Spleen (tissue), 11 donors: Measurements from ENCODE around the gene IPMK. TPM values are rescaled to one million over a fixed set of nuclear protein-coding genes. Genes with fewer than 3 reads are reported as not detected.

Experiments used
- DNase-seq: peaks from one replicate; pipeline ENCODE4 v3.0.0-alpha.2; 2020
- H3K27ac ChIP-seq, 8 donors: fragments of 200-600 bp; sonication (generic) in 7 of 8; 1 replicate in 4 of 8; 2 replicates in 4 of 8; pipeline versions ENCODE4 v1.5.0 to v1.8.0; 2016 to 2021; ENCODE audit warnings: inconsistent platforms in 4 of 8, mild to moderate bottlenecking in 4 of 8, moderate library complexity in 1 of 8
- H3K27me3 ChIP-seq, 7 donors: fragments of 200-600 bp; sonication (generic) in 6 of 7; replicated peaks in 1 of 7; 1 replicate in 4 of 7; 2 replicates in 3 of 7; pipeline versions ENCODE4 v1.5.0 to v1.8.0; 2016 to 2021; ENCODE audit warnings: inconsistent platforms in 3 of 7, mild to moderate bottlenecking in 1 of 7
- H3K36me3 ChIP-seq, 6 donors: fragments of 200-600 bp; sonication (generic) in 5 of 6; 1 replicate in 4 of 6; 2 replicates in 2 of 6; pipeline versions ENCODE4 v1.5.0 to v1.8.0; 2016 to 2021; ENCODE audit warnings: inconsistent platforms in 2 of 6
- H3K4me1 ChIP-seq, 6 donors: fragments of 200-600 bp; sonication (generic) in 5 of 6; 1 replicate in 3 of 6; 2 replicates in 3 of 6; pipeline versions ENCODE4 v1.5.0 to v1.8.0; 2016 to 2021; ENCODE audit warnings: inconsistent platforms in 3 of 6
- H3K4me3 ChIP-seq, 8 donors: fragments of 200-600 bp; sonication (generic) in 7 of 8; 1 replicate in 4 of 8; 2 replicates in 4 of 8; pipeline versions ENCODE4 v1.5.0 to v1.8.0; 2016 to 2021; ENCODE audit warnings: inconsistent platforms in 4 of 8, mild to moderate bottlenecking in 4 of 8, moderate library complexity in 2 of 8
- H3K9me3 ChIP-seq, 8 donors: fragments of 200-600 bp; sonication (generic) in 7 of 8; 1 replicate in 4 of 8; 2 replicates in 4 of 8; pipeline versions ENCODE4 v1.5.0 to v1.8.0; 2016 to 2021; ENCODE audit warnings: inconsistent platforms in 4 of 8
- CTCF ChIP-seq, 11 experiments: fragments of 200-600 bp in 7 of 11; fragments of 450-650 bp in 4 of 11; sonication (generic) in 4 of 11; IDR thresholded peaks in 8 of 11; conservative IDR thresholded peaks in 3 of 11; 1 replicate in 7 of 11; 2 replicates in 4 of 11; pipeline versions ENCODE4 v1.4.0 to v1.8.0; 2016 to 2021; ENCODE audit warnings: antibody characterized with exemption in 11 of 11, inconsistent platforms in 4 of 11, mild to moderate bottlenecking in 1 of 11
- POLR2A ChIP-seq, 3 donors: fragments of 450-650 bp; IDR thresholded peaks; one replicate each; pipeline ENCODE4 v1.5.1; 2017; ENCODE audit warnings: antibody characterized with exemption in 3 of 3, mild to moderate bottlenecking in 1 of 3
- POLR2AphosphoS5 ChIP-seq, 3 donors: sonication (generic); formaldehyde crosslinking; IDR thresholded peaks; one replicate each; pipeline ENCODE4 v1.5.1; 2017; ENCODE audit warnings: antibody characterized with exemption in 3 of 3
- WGBS, 5 donors: extraction: QIAGEN DNeasy Blood & Tissue Kit in 3 of 5; methylation state at CpG; one replicate each; pipeline versions ENCODE4 v1.1.5 to v1.1.7; 2013 to 2018; 5-methylcytosine and 5-hydroxymethylcytosine counted together
- intact Hi-C: fragments of 100-400 bp; cut with DNase I; formaldehyde crosslinking; loops from one replicate; pipeline ENCODE4 v1.15.0; 2023; ENCODE audit warnings: low total_unique reads
- polyA plus RNA-seq, 3 donors: library from polyadenylated mRNA; stranded (reverse); fragments of 200-250 nt; gene quantifications; one replicate each; pipeline ENCODE4 v1.2.1, GENCODE V29; 2013
- total RNA-seq, 7 donors: library from RNA; depleted of rRNA in 3 of 7; stranded (reverse); fragments of >200 nt in 3 of 7; fragmentation: NEBNext Ultra II Directional in 4 of 7; extraction: Animal tissue kit (Norgen Biotek cat#: 25700) in 4 of 7; gene quantifications; one replicate each; pipeline versions ENCODE4 v1.1.0 to v1.2.1, GENCODE V29; 2016 to 2021
- donor health status: healthy with polysubstance abuse.
- donor health status: DM: no; HTN: no; CAD: no; lungs with moderate emphysema.
- donor health status: DM: no; HTN: no; CAD: no.
- donor health status: Bipolar disorder and iron deficiency.
- donor health status: healthy.
- donor health status: DM: no; HTN: no; CAD: no.
- donor health status: DM: yes; HTN: yes; CAD: no.

IPMK gene
- total and polyA plus RNA-seq, 10 donors, result 2.9 to 17.2 (median 13.3) TPM

DNA sequence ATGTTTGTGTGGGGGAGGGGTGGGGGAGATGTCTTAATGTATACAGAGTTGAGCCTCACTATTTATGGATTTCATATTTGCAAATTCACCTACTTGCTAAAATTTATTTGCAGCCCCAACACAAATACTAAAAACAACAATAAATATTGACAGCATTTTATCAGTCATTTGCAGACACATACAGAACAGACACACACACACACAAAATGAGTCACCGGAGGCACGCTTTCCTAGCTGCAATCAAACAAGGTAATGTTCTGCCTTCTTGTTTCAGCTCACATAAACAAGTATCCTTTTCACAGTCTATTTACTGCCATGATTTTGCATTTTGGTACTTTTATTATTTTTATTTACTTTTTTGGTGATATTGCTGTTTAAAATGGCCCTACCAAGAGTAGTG, 88.5 kb downstream of the IPMK start:
- no peak overlapping the region for H3K4me3 ChIP-seq
- H3K27me3 ChIP-seq, result no peaks in the 10 kb centered on the region
- intact Hi-C loops, result loop anchor here (2.0 kb wide), 1 partner anchor 112 kb away; no protein-coding TSS in a partner anchor
- H3K4me1 ChIP-seq, result no peaks in the 10 kb centered on the region
- 74 to 100% (median 93%) methylated on average over 2 of the region's 2 CpGs for WGBS, 5 donors
- H3K27ac ChIP-seq, result no peak overlapping the region
- no peaks in the 10 kb centered on the region for H3K36me3 ChIP-seq
- no peaks in the 10 kb centered on the region for H3K9me3 ChIP-seq
- DNase-seq, result no peak
- no peak for TF ChIP-seq CTCF (IDR thresholded peaks at IDR 0.05 in 8 of 11, conservative IDR thresholded peaks at IDR 0.05 in 3 of 11)
- no peak for TF ChIP-seq POLR2A (IDR thresholded peaks at IDR 0.05)
- TF ChIP-seq POLR2AphosphoS5 (IDR thresholded peaks at IDR 0.05), result no peak

DNA sequence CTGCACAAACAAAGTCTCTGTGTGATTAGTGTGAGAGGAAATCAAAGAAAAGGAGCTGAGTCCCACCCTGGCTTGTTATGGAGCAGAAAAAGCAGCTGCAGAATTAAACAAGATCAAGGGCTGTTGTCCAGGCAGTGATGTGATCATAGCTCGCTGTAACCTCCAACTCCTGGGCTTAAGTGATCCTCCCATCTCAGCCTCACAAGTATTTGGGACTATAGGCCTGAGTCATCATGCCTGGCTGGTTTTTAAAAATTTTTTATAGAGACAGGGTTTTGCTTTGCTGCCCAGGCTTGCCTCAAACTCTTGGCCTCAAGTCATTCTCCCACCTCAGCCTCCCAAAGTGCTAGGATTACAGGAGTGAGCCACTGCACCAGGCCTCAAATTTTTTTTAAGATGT, 88.9 kb downstream of the IPMK start:
- no peaks in the 10 kb centered on the region for H3K27me3 ChIP-seq
- intact Hi-C loops, result loop anchor here (2.0 kb wide), 1 partner anchor 112 kb away; no protein-coding TSS in a partner anchor
- H3K9me3 ChIP-seq, result no peaks in the 10 kb centered on the region
- WGBS, 5 donors, result 33 to 87% (median 50%) methylated on average over 1 of the region's 1 CpG
- H3K36me3 ChIP-seq, result no peaks in the 10 kb centered on the region
- H3K4me3 ChIP-seq, result no peak overlapping the region
- H3K4me1 ChIP-seq, result no peaks in the 10 kb centered on the region
- no peak for TF ChIP-seq POLR2AphosphoS5 (IDR thresholded peaks at IDR 0.05)
- no peak for TF ChIP-seq CTCF (IDR thresholded peaks at IDR 0.05 in 8 of 11, conservative IDR thresholded peaks at IDR 0.05 in 3 of 11)
- TF ChIP-seq POLR2A (IDR thresholded peaks at IDR 0.05), result no peak
- H3K27ac ChIP-seq, result no peak overlapping the region
- DNase-seq, result no peak

GRCh38 chr10:58177362-58177947, 90.2 kb downstream of the IPMK start:
- Histone ChIP-seq H3K4me1 (no peaks in the 10 kb centered on the region), H3K9me3 (no peaks in the 10 kb centered on the region), H3K4me3 (no peak overlapping the region), H3K27me3 (no peaks in the 10 kb centered on the region), H3K36me3 (no peaks in the 10 kb centered on the region), H3K27ac (no peak overlapping the region)
- no peak for DNase-seq
- TF ChIP-seq CTCF (IDR thresholded peaks at IDR 0.05 in 8 of 11, conservative IDR thresholded peaks at IDR 0.05 in 3 of 11), result peak; percentile 14 to 65 (median 58)
- no peak for TF ChIP-seq POLR2A (IDR thresholded peaks at IDR 0.05)
- WGBS, 5 donors, result 18 to 22% (median 20%) methylated on average over 3 of the region's 3 CpGs
- intact Hi-C loops, result no loop called here

DNA sequence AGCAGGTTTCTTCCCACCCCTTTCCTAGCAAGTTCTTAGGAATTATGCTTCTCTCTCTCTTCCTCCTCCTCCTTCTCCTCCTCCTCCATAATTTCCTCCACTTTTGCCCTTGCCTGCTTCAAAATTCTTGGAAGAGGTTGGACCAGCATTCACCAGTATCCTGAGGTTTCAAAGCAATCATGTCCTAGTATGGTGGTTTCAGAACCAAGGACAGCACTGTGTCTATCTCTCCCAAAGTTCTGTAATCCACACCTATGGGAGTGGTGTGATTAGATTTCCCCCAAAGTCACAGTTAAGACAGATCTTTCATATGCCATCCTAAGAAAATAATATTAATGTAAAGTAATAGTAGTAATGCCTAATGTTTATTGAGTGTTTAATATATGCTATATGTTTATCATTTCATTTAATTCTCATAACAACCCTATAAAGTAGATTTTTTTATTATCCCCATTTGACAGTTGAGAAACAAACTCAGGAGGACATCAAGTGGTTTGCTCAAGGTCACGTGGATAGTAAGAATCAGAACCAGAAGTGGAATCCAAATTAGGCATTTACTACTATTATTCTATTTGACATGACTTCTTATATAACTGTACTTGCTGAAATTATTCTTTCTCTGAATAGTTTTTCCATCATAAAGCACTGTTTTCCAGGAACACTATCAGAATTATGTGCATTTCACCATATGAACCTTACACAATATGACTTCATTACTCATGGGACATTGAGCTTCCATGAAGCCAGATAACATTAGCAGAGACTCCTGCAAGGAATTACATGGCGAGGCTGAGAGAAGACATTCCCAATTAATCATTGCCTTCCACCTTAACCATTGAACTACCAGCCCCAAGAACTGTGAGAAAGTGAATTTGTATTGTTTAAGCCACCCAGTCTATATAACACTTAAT, 91.4 kb downstream of the IPMK start:
- Histone ChIP-seq H3K27me3 (no peaks in the 10 kb centered on the region), H3K9me3 (no peaks in the 10 kb centered on the region), H3K27ac (no peak overlapping the region), H3K4me1 (no peaks in the 10 kb centered on the region), H3K36me3 (no peaks in the 10 kb centered on the region), H3K4me3 (no peak overlapping the region)
- no peak for DNase-seq
- intact Hi-C loops, result no loop called here
- WGBS, 5 donors, result 28 to 42% (median 36%) methylated on average over 2 of the region's 2 CpGs
- TF ChIP-seq POLR2A (IDR thresholded peaks at IDR 0.05) (no peak), POLR2AphosphoS5 (IDR thresholded peaks at IDR 0.05) (no peak), CTCF (IDR thresholded peaks at IDR 0.05 in 8 of 11, conservative IDR thresholded peaks at IDR 0.05 in 3 of 11) (no peak)
